Measurements from ENCODE around the gene CORO7. TPM values are rescaled to one million over a fixed set of nuclear protein-coding genes. Genes with fewer than 3 reads are reported as not detected.

The CORO7 gene
- total and polyA plus RNA-seq, 2 donors (not counting 1 experiment from before 2014, with no cell fraction given) = 117 to 230 TPM

GRCh38 chr16:4340443-4340842 lies 76.0 kb downstream of the CORO7 start:
- peaks cover 0 to 11% of the 10 kb centered on the region in 2 experiments for H3K36me3 ChIP-seq (replicated peaks in 1 of 2; ENCODE audit: control extremely low read depth in 1 of 2, control insufficient read depth in 1 of 2, extremely low read depth in 1 of 2, insufficient read depth in 2 of 2, low read length in 1 of 2)
- ATAC-seq (ENCODE audit: low read depth) = no peak
- DNase-seq = no peak
- intact Hi-C loops (cut with micrococcal nuclease) = no loop called here
- no peaks in the 10 kb centered on the region for H3K27me3 ChIP-seq (replicated peaks in 1 of 4; ENCODE audit: control extremely low read depth in 1 of 4, control insufficient read depth in 3 of 4, insufficient read depth in 4 of 4, low read length in 3 of 4)
- CTCF ChIA-PET = no interaction called here
- no peak overlapping the region for H2AFZ ChIP-seq (ENCODE audit: insufficient read depth, low read depth, low read length, poor library complexity, severe bottlenecking)
- Mint-ChIP-seq H3K4me3 (no peak overlapping the region), H3K27me3 (no peaks in the 10 kb centered on the region), H3K4me1 (peaks cover 3% of the 10 kb centered on the region), H3K9me3 (ENCODE audit: insufficient read depth) (no peaks in the 10 kb centered on the region), H3K27ac (no peak overlapping the region)
- no peak overlapping the region for H3K9ac ChIP-seq (ENCODE audit: low read length)
- no peak overlapping the region for H3K4me3 ChIP-seq (ENCODE audit: control extremely low read depth in 1 of 5, extremely low read depth in 1 of 5, insufficient read depth in 1 of 5, low read depth in 2 of 5, low read length in 4 of 5)
- POLR2A ChIA-PET = no interaction called here
- H3K79me2 ChIP-seq (ENCODE audit: control insufficient read depth, insufficient read depth, low read length) = peaks cover 71% of the 10 kb centered on the region
- H3K27ac ChIP-seq (ENCODE audit: low read length in 2 of 2) = no peak overlapping the region
- no peak overlapping the region for H3K4me2 ChIP-seq (replicated peaks; ENCODE audit: low read depth, low read length, poor library complexity, severe bottlenecking)
- TF ChIP-seq CTCF (IDR thresholded peaks at IDR 0.05) (no peak), EZH2 (IDR thresholded peaks at IDR 0.05; ENCODE audit: borderline replicate concordance, insufficient read depth, low read depth, low read length, poor library complexity, severe bottlenecking) (no peak)
- H3K9me3 ChIP-seq (ENCODE audit: control extremely low read depth in 1 of 3, control insufficient read depth in 2 of 3, insufficient read depth in 1 of 3, low read length in 2 of 3) = no peaks in the 10 kb centered on the region
- no peaks in the 10 kb centered on the region for H3K4me1 ChIP-seq (ENCODE audit: control insufficient read depth in 2 of 2, insufficient read depth in 2 of 2, low read length in 2 of 2)
- 96% methylated on average over 5 of the region's 6 CpGs for WGBS (ENCODE audit: insufficient coverage)
- peaks cover 43% of the 10 kb centered on the region for H4K20me1 ChIP-seq (ENCODE audit: control insufficient read depth, insufficient read depth, low read length, poor library complexity, severe bottlenecking)

GRCh38 chr16:4339909-4340308 lies 76.5 kb downstream of the CORO7 start:
- Mint-ChIP-seq H3K27me3 (no peaks in the 10 kb centered on the region), H3K4me1 (peaks cover 2% of the 10 kb centered on the region), H3K9me3 (ENCODE audit: insufficient read depth) (no peaks in the 10 kb centered on the region), H3K27ac (no peak overlapping the region), H3K4me3 (no peak overlapping the region)
- 67% methylated on average over 13 of the region's 14 CpGs for WGBS (ENCODE audit: insufficient coverage)
- Histone ChIP-seq H3K4me2 (replicated peaks; ENCODE audit: low read depth, low read length, poor library complexity, severe bottlenecking) (no peak overlapping the region), H3K4me3 (ENCODE audit: control extremely low read depth in 1 of 5, extremely low read depth in 1 of 5, insufficient read depth in 1 of 5, low read depth in 2 of 5, low read length in 4 of 5) (no peak overlapping the region), H3K36me3 (replicated peaks in 1 of 2; ENCODE audit: control extremely low read depth in 1 of 2, control insufficient read depth in 1 of 2, extremely low read depth in 1 of 2, insufficient read depth in 2 of 2, low read length in 1 of 2) (peaks cover 0 to 11% of the 10 kb centered on the region in 2 experiments), H3K9ac (ENCODE audit: low read length) (no peak overlapping the region), H4K20me1 (ENCODE audit: control insufficient read depth, insufficient read depth, low read length, poor library complexity, severe bottlenecking) (peaks cover 41% of the 10 kb centered on the region), H3K27ac (ENCODE audit: low read length in 2 of 2) (no peak overlapping the region), H2AFZ (ENCODE audit: insufficient read depth, low read depth, low read length, poor library complexity, severe bottlenecking) (no peak overlapping the region), H3K79me2 (ENCODE audit: control insufficient read depth, insufficient read depth, low read length) (peaks cover 71% of the 10 kb centered on the region), H3K27me3 (replicated peaks in 1 of 4; ENCODE audit: control extremely low read depth in 1 of 4, control insufficient read depth in 3 of 4, insufficient read depth in 4 of 4, low read length in 3 of 4) (no peaks in the 10 kb centered on the region), H3K4me1 (ENCODE audit: control insufficient read depth in 2 of 2, insufficient read depth in 2 of 2, low read length in 2 of 2) (no peaks in the 10 kb centered on the region), H3K9me3 (ENCODE audit: control extremely low read depth in 1 of 3, control insufficient read depth in 2 of 3, insufficient read depth in 1 of 3, low read length in 2 of 3) (no peaks in the 10 kb centered on the region)
- ChIA-PET POLR2A (no interaction called here), CTCF (interaction anchor here (1.5 kb wide), 1 partner anchor 9 kb away, joined by 4 read pairs; no protein-coding TSS in a partner anchor)
- no peak for ATAC-seq (ENCODE audit: low read depth)
- no peak for DNase-seq
- intact Hi-C loops (cut with micrococcal nuclease) = no loop called here
- TF ChIP-seq CTCF (IDR thresholded peaks at IDR 0.05) (no peak), EZH2 (IDR thresholded peaks at IDR 0.05; ENCODE audit: borderline replicate concordance, insufficient read depth, low read depth, low read length, poor library complexity, severe bottlenecking) (no peak)
